ENCODE data around the gene IL17D.
"Not testable (repeated sequence)": the region's sequence is repeated elsewhere in the genome, so short reads cannot be mapped to it uniquely, and the experiment has no call there.

The IL17D gene

DNA sequence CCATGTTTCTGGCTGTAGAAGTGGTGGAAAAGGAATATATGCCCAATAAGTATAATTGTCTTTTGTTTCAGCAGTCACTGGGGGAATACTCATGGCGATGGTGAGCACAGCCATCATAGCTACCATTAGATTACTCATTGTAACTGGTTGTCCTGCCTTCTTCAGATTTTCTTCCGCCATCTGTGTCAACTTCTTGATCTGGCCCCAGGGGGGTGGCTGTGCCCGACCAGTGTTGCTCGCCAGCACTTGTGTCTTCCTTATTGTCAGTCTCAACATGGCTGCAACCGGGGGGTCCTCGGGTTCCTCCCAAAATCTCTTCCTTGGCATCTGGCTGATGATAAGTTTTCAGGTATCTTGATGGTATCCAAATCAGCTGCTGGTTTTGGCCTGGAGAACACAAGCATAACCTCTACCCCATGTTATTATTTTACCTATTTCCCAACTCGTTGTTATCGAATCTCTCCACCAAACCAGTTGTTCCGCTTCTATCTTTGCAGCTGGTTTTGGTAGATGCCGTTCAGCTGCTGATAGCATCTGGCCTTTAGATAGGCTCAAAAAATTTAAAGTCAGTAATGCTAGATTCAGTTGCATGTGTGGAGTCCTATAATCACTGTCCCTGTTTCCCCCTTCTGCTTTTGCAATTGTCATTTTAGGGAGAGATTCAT is 23.0 kb upstream of the IL17D start:
- H3K9ac ChIP-seq (ENCODE audit: low read length) = no peak overlapping the region
- H4K20me1 ChIP-seq (ENCODE audit: low read depth, low read length) = no peaks in the 10 kb centered on the region
- H3K4me3 ChIP-seq (ENCODE audit: insufficient read depth, low read length, poor library complexity, severe bottlenecking) = no peak overlapping the region
- no peaks in the 10 kb centered on the region for H3K27me3 ChIP-seq (ENCODE audit: low read length)
- no peaks in the 10 kb centered on the region for H3K79me2 ChIP-seq (ENCODE audit: insufficient read depth, low read length)
- H3K27ac ChIP-seq (ENCODE audit: low read depth, low read length) = no peak overlapping the region
- H3F3A ChIP-seq (ENCODE audit: insufficient read depth) = no peaks in the 10 kb centered on the region
- TF ChIP-seq, protein P1, sequence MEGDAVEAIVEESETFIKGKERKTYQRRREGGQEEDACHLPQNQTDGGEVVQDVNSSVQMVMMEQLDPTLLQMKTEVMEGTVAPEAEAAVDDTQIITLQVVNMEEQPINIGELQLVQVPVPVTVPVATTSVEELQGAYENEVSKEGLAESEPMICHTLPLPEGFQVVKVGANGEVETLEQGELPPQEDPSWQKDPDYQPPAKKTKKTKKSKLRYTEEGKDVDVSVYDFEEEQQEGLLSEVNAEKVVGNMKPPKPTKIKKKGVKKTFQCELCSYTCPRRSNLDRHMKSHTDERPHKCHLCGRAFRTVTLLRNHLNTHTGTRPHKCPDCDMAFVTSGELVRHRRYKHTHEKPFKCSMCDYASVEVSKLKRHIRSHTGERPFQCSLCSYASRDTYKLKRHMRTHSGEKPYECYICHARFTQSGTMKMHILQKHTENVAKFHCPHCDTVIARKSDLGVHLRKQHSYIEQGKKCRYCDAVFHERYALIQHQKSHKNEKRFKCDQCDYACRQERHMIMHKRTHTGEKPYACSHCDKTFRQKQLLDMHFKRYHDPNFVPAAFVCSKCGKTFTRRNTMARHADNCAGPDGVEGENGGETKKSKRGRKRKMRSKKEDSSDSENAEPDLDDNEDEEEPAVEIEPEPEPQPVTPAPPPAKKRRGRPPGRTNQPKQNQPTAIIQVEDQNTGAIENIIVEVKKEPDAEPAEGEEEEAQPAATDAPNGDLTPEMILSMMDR (IDR thresholded peaks at IDR 0.05; ENCODE audit: insufficient read depth, low read length, poor library complexity, severe bottlenecking) = no peak
- TF ChIP-seq EZH2phosphoT487 (conservative IDR thresholded peaks at IDR 0.05; ENCODE audit: low read length) = no peak
- H3K9me3 ChIP-seq (ENCODE audit: insufficient read depth, low read length) = no peaks in the 10 kb centered on the region
- no peaks in the 10 kb centered on the region for H3K9me2 ChIP-seq (replicated peaks; ENCODE audit: insufficient read depth, low read length)
- H2AFZ ChIP-seq (ENCODE audit: low read depth, low read length, severe bottlenecking) = no peak overlapping the region
- H3K36me3 ChIP-seq (ENCODE audit: low read length) = no peaks in the 10 kb centered on the region
- H3K4me2 ChIP-seq (ENCODE audit: low read depth, low read length, poor library complexity, severe bottlenecking) = no peak overlapping the region

DNA sequence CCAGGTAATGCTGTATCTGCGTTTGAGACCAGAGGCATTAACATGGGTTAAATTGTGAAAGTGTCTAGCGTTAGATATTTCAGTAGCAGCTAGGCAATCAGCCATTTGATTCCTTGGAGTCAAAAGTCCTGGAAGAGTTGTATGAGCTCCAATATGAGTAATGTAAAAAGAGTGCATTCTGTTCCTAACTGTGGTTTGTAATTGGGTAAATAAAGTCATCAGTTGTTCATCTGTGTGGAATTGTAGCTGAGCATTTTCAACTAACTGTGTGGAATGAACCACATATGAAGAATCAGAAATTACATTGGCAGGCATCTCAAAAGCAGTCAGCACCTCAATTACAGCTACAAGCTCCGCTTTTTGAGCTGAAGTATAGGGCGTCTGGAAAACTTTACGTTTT is 22.0 kb upstream of the IL17D start:
- H3K27me3 ChIP-seq (ENCODE audit: low read length) = not testable (repeated sequence)

DNA sequence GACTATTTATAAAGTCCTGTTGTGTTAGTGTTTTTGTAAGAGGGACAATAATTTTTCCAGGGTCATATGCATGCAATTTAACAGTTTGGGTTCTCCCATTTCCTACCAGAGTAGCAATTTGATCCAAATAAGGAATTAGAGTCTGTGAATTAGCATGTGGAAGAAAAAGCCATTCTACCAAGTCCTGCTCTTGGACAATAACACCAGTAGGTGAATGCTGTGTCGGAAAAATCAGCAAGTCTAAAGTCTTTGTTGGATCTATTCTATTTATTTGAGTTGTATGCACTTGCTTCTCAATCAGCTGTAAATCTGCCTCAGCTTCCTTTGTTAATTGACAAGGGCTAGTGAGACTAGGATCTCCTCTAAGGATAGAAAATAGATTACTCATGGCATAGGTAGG is 21.4 kb upstream of the IL17D start:
- no peak overlapping the region for H3K4me2 ChIP-seq (ENCODE audit: low read depth, low read length, poor library complexity, severe bottlenecking)
- H3K79me2 ChIP-seq (ENCODE audit: insufficient read depth, low read length) = no peaks in the 10 kb centered on the region
- no peaks in the 10 kb centered on the region for H3K9me2 ChIP-seq (replicated peaks; ENCODE audit: insufficient read depth, low read length)
- H3K9me3 ChIP-seq (ENCODE audit: insufficient read depth, low read length) = no peaks in the 10 kb centered on the region
- no peaks in the 10 kb centered on the region for H3K36me3 ChIP-seq (ENCODE audit: low read length)
- H3K27me3 ChIP-seq (ENCODE audit: low read length) = no peaks in the 10 kb centered on the region
- H4K20me1 ChIP-seq (ENCODE audit: low read depth, low read length) = no peaks in the 10 kb centered on the region
- H3K4me3 ChIP-seq (ENCODE audit: insufficient read depth, low read length, poor library complexity, severe bottlenecking) = no peak overlapping the region
- H3F3A ChIP-seq (ENCODE audit: insufficient read depth) = no peaks in the 10 kb centered on the region
- no peak overlapping the region for H3K9ac ChIP-seq (ENCODE audit: low read length)
- no peak overlapping the region for H2AFZ ChIP-seq (ENCODE audit: low read depth, low read length, severe bottlenecking)
- TF ChIP-seq, protein P1 (IDR thresholded peaks at IDR 0.05; ENCODE audit: insufficient read depth, low read length, poor library complexity, severe bottlenecking) = no peak
- no peak for TF ChIP-seq EZH2phosphoT487 (conservative IDR thresholded peaks at IDR 0.05; ENCODE audit: low read length)
- H3K27ac ChIP-seq (ENCODE audit: low read depth, low read length) = no peak overlapping the region

More for the DNA sequence above, 22.0 kb upstream of the IL17D start:
- not testable (repeated sequence) for H3K4me2 ChIP-seq (ENCODE audit: low read depth, low read length, poor library complexity, severe bottlenecking); H3K4me3 ChIP-seq (ENCODE audit: insufficient read depth, low read length, poor library complexity, severe bottlenecking); H2AFZ ChIP-seq (ENCODE audit: low read depth, low read length, severe bottlenecking); H3K36me3 ChIP-seq (ENCODE audit: low read length); H4K20me1 ChIP-seq (ENCODE audit: low read depth, low read length); H3K79me2 ChIP-seq (ENCODE audit: insufficient read depth, low read length); H3F3A ChIP-seq (ENCODE audit: insufficient read depth); H3K9me3 ChIP-seq (ENCODE audit: insufficient read depth, low read length); H3K27ac ChIP-seq (ENCODE audit: low read depth, low read length); H3K9ac ChIP-seq (ENCODE audit: low read length); H3K9me2 ChIP-seq (replicated peaks; ENCODE audit: insufficient read depth, low read length)

DNA sequence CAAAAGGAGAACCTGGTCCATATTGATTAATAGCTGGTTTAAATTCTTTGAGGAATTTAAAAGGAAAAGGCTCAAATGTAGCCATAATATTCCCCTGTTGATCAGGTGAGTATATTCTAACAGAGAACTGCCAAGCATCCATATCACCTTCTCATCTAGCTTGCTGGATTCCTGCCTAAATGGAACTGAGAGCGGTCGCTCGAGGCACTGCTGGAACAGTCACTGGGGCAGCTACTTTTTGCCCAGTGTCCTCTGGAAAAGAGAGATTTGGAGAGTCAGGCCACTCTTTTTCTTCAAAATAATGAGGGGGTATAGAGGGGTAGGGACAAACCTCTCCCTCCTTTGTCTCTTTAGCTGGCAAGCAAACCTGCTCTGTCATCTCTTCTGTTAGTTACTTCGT is 19.5 kb upstream of the IL17D start:
- no peak overlapping the region for H3K4me3 ChIP-seq (ENCODE audit: insufficient read depth, low read length, poor library complexity, severe bottlenecking)
- H3K4me2 ChIP-seq (ENCODE audit: low read depth, low read length, poor library complexity, severe bottlenecking) = no peak overlapping the region
- no peaks in the 10 kb centered on the region for H3K27me3 ChIP-seq (ENCODE audit: low read length)
- TF ChIP-seq, protein P1 (IDR thresholded peaks at IDR 0.05; ENCODE audit: insufficient read depth, low read length, poor library complexity, severe bottlenecking) = no peak
- TF ChIP-seq EZH2phosphoT487 (conservative IDR thresholded peaks at IDR 0.05; ENCODE audit: low read length) = no peak
- no peaks in the 10 kb centered on the region for H3K79me2 ChIP-seq (ENCODE audit: insufficient read depth, low read length)
- H4K20me1 ChIP-seq (ENCODE audit: low read depth, low read length) = no peaks in the 10 kb centered on the region
- H3K9ac ChIP-seq (ENCODE audit: low read length) = no peak overlapping the region
- no peaks in the 10 kb centered on the region for H3K9me3 ChIP-seq (ENCODE audit: insufficient read depth, low read length)
- no peaks in the 10 kb centered on the region for H3F3A ChIP-seq (ENCODE audit: insufficient read depth)
- H3K27ac ChIP-seq (ENCODE audit: low read depth, low read length) = no peak overlapping the region
- H2AFZ ChIP-seq (ENCODE audit: low read depth, low read length, severe bottlenecking) = no peak overlapping the region
- H3K9me2 ChIP-seq (replicated peaks; ENCODE audit: insufficient read depth, low read length) = no peaks in the 10 kb centered on the region
- H3K36me3 ChIP-seq (ENCODE audit: low read length) = no peaks in the 10 kb centered on the region

Data from SU-DHL-6 (cell line).